Activated T-helper 2 cell treated with anti-CD3 and anti-CD28 coated beads, Interferon-gamma antibody, Interleukin-2, Interleukin-4, amounts not matched to agents 10 μg/mL and 5 μg/mL and 100 μg/mL, durations not matched to agents 14 hours and 24 hours and 36 hours (primary cell): ENCODE results near the gene RAB43. TPM values are rescaled to one million over a fixed set of nuclear protein-coding genes. Genes with fewer than 3 reads are reported as not detected.
"Not testable (repeated sequence)": the region's sequence is repeated elsewhere in the genome, so short reads cannot be mapped to it uniquely, and the experiment has no call there.

Source experiments
- DNase-seq: peaks from one replicate; pipeline ENCODE4 v3.0.0; 2021; ENCODE audit warnings: low spot score
- H3K27ac Mint-ChIP-seq: one replicate; pipeline ENCODE4 v1.8.0; 2021; ENCODE audit warnings: mixed read lengths
- H3K27me3 Mint-ChIP-seq: one replicate; pipeline ENCODE4 v1.8.0; 2021; ENCODE audit warnings: low read depth, mixed read lengths
- H3K36me3 Mint-ChIP-seq: one replicate; pipeline ENCODE4 v1.8.0; 2021; ENCODE audit warnings: low read depth, mixed read lengths
- H3K4me1 Mint-ChIP-seq: one replicate; pipeline ENCODE4 v1.8.0; 2021; ENCODE audit warnings: low read depth, mixed read lengths
- H3K4me3 Mint-ChIP-seq: one replicate; pipeline ENCODE4 v1.8.0; 2021; ENCODE audit warnings: low read depth, mild to moderate bottlenecking, moderate library complexity, mixed read lengths
- H3K9me3 Mint-ChIP-seq: one replicate; pipeline ENCODE4 v1.8.0; 2021; ENCODE audit warnings: mixed read lengths
- intact Hi-C: fragments of 100-400 bp; cut with micrococcal nuclease; formaldehyde crosslinking; loops from one replicate; pipeline ENCODE4 v1.15.1; 2023
- total RNA-seq: library from RNA; stranded (reverse); gene quantifications from 2 replicates; pipeline ENCODE4 v1.2.3, GENCODE V29; 2022

RAB43 gene
- 30.7 and 32.1 TPM in 2 replicates for total RNA-seq

DNA sequence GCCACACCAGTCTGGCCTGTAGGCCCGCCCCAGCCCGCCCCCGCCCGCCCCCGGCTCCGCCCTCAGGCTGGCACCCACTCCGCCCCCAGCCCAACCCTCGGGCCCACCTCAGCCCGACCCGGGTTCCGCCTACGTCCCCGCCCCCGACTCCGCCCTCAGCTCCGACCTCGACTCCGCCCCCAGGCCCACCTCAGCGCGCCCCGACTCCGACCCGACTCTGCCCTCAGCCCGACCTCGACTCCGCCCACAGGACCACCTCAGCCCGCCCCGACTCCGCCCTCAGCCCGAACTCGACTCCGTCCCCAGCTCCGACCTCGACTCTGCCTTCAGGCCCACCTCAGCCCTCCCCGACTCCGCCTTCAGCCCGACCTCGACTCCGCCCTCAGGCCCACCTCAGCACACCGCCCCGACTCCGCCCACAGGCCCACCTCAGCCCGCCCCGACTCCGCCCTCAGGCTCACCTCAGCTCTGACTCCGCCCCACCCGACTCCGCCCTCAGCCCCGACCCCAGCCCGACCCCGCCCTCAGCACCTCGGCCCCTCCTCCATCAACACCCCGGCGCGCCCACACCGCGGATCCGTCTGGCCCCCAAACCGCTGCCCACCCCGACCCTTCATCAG is at the start of gene RAB43:
RAB43 (minus strand) TSS at position 13 of the 620 bp plus-strand sequence. CDS start 315 bp downstream, outside the sequence.
- DNase-seq, result peak; percentile 80
- Mint-ChIP-seq H3K27ac (peak within 1 kb of the TSS; percentile 97), H3K9me3 (no peaks in the 10 kb centered on the region), H3K4me1 (peaks cover 43% of the 10 kb centered on the region), H3K4me3 (peak within 1 kb of the TSS; percentile 94), H3K36me3 (peaks cover 41% of the 10 kb centered on the region), H3K27me3 (no peaks in the 10 kb centered on the region)
- intact Hi-C loops, result loop anchor here (2.0 to 5.0 kb wide), 4 partner anchors 61 to 320 kb away; partner anchors contain the start of genes CNBP and IFT122

DNA sequence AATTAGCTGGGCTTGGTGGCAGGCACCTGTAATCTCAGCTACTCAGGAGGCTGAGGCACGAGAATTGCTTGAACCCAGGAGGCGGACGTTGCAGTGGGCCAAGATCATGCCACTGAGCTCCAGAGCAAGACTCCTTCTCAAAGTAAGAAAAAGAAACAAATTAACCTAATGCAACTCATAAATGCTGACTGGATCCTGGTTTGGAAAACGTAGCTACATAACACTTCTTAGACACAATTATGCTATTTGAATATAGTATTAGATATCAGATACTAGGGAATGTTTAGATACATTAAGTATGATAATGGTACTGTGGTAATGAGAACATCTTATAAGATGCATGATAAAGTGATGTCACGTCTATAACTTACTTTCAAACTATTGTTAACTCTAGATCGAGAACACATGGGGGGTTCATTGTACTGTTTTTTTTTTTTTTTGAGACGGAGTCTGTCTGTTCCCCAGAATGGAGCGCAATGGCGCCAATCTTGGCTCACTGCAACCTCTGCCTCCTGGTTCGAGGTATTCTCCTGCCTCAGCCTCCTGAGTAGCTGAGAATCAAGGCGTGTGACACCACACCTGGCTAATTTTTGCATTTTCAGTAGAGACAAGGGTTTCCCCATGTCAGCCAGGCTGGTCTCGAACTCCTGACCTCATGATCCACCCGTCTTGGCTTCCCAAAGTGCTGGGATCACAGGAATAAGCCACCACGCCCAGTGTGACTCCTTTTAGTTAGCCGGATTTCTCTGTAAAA is 45.2 kb upstream of the RAB43 start:
- intact Hi-C loops, result no loop called here
- Mint-ChIP-seq H3K27ac (no peak overlapping the region), H3K36me3 (peaks cover 67% of the 10 kb centered on the region), H3K4me1 (peaks cover 22% of the 10 kb centered on the region), H3K27me3 (no peaks in the 10 kb centered on the region), H3K9me3 (no peaks in the 10 kb centered on the region), H3K4me3 (no peak overlapping the region)
- no peak for DNase-seq

DNA sequence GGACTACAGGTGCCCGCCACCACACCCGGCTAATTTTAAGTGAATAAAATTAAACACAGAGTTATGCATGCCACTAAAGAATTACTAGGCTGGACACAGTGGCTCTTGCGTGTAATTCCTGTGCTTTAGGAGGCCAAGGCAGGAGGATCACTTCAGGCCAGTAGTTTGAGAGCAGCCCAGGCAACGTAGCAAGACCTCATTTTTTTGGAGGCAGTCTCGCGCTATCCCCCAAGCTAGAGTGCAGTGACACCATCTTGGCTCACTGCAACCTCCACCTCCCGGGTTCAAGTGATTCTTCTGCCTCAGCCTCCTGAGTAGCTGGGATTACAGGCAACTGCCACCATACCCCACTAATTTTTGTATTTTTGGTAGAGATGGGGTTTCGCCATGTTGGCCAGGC is 44.0 kb upstream of the RAB43 start:
- DNase-seq, H3K27ac Mint-ChIP-seq, H3K9me3 Mint-ChIP-seq, H3K4me3 Mint-ChIP-seq, intact Hi-C loops, H3K27me3 Mint-ChIP-seq: not testable (repeated sequence)
- Mint-ChIP-seq H3K4me1 (peaks cover 18% of the 10 kb centered on the region), H3K36me3 (peaks cover 56% of the 10 kb centered on the region)

DNA sequence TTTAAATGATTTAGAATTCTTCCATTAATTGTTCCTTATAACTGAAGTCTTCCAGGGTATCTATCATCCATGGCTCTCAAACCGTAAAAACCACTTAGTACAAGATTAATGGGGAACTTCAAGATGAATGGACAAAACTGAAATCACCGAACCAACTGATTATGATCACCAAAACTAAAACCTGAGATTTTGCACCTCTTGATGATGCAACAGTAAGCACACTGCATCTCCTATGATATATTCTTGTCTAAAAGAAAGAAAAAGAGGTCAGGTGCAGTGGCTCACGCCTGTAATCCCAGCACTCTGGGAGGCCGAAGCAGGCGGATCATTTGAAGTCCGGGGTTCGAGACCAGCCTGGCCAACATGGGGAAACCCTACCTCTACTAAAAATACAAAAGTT is 42.9 kb upstream of the RAB43 start:
- intact Hi-C loops, result no loop called here
- DNase-seq, result no peak
- peaks cover 48% of the 10 kb centered on the region for H3K36me3 Mint-ChIP-seq
- no peaks in the 10 kb centered on the region for H3K9me3 Mint-ChIP-seq
- H3K27ac Mint-ChIP-seq, result no peak overlapping the region
- H3K4me3 Mint-ChIP-seq, result no peak overlapping the region
- no peaks in the 10 kb centered on the region for H3K27me3 Mint-ChIP-seq
- H3K4me1 Mint-ChIP-seq, result peaks cover 22% of the 10 kb centered on the region

DNA sequence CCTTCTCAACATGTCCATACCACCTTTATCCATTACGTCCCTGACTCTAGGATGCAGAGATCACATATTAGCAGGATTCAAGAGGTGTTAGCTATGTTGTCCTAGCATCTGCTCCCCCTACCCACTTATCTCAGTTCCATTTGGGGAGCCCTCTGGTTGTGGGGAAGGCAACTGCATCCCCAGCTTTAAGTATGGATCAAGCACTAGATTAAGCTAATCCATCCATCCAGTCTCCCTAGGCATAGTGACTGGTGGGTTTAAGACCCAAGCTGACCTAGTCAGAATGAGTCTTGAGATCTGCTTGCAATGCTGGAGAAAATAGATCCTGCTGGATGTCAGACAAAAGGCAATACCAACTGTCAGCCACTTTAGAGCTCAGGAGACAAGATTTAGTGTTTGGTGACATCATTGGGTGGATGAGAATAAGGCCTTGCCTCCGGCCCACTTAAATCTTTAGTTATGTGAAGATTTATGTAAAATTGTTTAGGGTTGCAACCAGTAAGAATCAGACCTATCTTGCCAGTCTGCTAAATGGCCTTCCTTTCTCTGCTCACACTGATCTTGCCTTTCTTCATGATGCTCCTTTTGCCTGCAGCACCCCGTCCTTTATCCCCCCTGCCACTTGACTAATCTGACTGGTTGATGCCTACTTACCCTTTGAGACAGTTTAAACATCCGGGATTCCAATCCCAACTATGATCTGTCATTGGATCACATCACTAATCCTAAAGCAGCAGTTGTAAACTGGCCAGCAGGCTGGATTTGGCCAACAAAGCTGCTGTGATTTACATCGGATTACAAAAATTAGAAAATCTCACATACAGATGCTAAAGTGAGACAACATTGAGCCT is 41.4 kb upstream of the RAB43 start:
- H3K4me3 Mint-ChIP-seq, result peak overlapping the region; percentile 88
- H3K36me3 Mint-ChIP-seq, result peaks cover 51% of the 10 kb centered on the region
- peaks cover 29% of the 10 kb centered on the region for H3K4me1 Mint-ChIP-seq
- intact Hi-C loops, result loop anchor here (2.0 kb wide), 1 partner anchor 14 kb away; no protein-coding TSS in a partner anchor
- DNase-seq, result no peak
- H3K9me3 Mint-ChIP-seq, result no peaks in the 10 kb centered on the region
- H3K27me3 Mint-ChIP-seq, result no peaks in the 10 kb centered on the region
- H3K27ac Mint-ChIP-seq, result peak overlapping the region; percentile 98

DNA sequence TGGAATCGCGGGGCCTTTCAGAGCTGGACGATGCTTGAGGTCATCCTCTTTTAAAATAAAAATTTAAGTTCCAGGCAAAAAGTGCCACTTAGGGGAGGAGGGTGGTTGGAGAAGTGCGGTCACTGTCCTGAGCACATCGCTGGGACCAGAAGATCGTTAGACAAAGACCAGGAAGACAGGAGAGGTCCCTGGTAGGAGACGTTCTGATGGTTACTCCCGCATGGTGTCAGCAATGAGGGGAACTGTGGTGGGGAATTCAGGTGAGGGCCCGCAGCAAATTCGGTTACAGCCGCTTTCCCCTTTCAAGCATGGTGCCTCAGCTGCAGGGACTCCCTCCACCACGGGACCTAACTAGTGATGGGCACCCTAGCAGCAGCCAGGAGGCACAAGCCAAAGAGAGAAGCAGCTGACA is 40.3 kb upstream of the RAB43 start:
- Mint-ChIP-seq H3K4me3 (peak overlapping the region; percentile 88), H3K4me1 (peaks cover 27% of the 10 kb centered on the region), H3K9me3 (no peaks in the 10 kb centered on the region), H3K27me3 (no peaks in the 10 kb centered on the region), H3K36me3 (peaks cover 44% of the 10 kb centered on the region), H3K27ac (peak overlapping the region; percentile 98)
- intact Hi-C loops, result loop anchor here (1.0 to 2.0 kb wide), 6 partner anchors 15 to 109 kb away; partner anchors contain the start of genes CNBP and COPG1
- DNase-seq, result peak; percentile 20

DNA sequence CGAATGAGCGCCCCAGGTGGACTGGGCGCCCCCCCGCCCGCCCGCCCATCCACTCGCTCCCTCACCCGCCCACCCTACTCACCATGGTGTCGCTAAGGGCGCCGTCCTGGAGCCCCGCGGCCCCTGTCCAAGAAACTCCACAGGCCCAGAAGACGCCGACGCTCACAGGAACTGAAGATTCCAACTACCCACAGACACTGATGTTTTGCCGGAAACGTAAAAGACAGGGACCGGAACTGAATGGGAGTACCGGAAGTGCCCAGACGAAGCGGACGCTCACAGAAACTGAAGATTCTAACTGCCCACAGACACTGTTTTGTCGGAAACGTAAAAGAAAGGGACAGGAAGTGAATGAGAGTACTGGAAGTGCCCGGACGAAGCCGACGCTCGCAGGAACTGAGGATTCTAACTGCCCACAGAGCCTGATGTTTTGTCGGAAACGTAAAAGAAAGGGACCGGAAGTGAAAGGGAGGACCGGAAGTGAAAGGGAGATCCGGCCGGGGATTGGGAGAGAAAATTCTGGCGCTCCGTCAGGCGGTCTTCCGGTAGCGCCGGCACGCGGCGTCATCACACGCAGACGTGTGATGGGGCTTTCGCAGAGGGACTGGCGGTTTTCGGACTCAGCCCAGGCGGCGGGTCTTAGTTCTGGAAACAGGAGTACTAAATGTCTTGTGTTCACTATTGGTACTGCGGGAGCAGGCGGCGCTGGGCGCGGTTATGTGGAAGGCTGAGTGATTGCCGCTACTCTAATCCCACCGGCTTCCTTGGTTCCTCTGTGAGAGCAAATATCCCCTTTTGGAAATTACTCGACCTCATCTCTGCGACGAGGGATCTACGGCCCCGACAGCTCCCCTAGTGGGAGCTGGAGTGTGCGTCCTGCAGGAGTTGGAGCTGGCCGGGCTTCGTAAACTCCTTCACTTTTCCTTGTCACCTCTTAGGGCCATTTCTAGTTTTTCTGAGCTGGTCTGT is 39.6 kb upstream of the RAB43 start, which contains the start of gene ISY1:
ISY1 (minus strand) TSS at position 173 of the 969 bp plus-strand sequence; CDS start at position 85, 88 bp downstream.
- peak; percentile 89 for DNase-seq
- intact Hi-C loops, result loop anchor here (1.0 kb wide), 5 partner anchors 22 to 108 kb away; partner anchors contain the start of genes CNBP and COPG1
- Mint-ChIP-seq H3K36me3 (peaks cover 43% of the 10 kb centered on the region), H3K27me3 (no peaks in the 10 kb centered on the region), H3K4me1 (peaks cover 27% of the 10 kb centered on the region), H3K4me3 (peak within 1 kb of the TSS; percentile 88), H3K27ac (peak within 1 kb of the TSS; percentile 98), H3K9me3 (no peaks in the 10 kb centered on the region)

DNA sequence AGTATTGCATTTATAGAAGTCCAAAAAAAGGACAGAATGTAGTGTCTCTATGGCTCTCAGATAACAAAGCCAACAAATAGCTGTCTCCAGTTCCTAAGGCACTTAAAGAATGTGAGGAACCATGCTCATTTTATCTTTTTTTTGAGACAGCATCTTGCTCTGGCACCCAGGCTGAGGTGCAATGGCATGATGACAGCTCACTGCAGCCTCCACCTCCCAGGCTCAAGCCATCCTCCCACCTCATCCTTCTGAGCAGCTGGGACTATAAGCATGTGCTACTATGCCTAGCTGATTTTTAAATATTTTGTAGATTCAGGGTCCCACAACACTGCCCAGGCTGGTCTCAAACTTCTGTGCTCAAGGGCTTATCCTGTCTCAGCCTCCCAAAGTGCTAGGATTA is 23.2 kb upstream of the RAB43 start:
- intact Hi-C loops, result no loop called here
- no peaks in the 10 kb centered on the region for H3K9me3 Mint-ChIP-seq
- H3K27me3 Mint-ChIP-seq, result no peaks in the 10 kb centered on the region
- no peak overlapping the region for H3K27ac Mint-ChIP-seq
- H3K4me3 Mint-ChIP-seq, result no peak overlapping the region
- no peak for DNase-seq
- H3K36me3 Mint-ChIP-seq, result peaks cover 37% of the 10 kb centered on the region
- no peaks in the 10 kb centered on the region for H3K4me1 Mint-ChIP-seq

DNA sequence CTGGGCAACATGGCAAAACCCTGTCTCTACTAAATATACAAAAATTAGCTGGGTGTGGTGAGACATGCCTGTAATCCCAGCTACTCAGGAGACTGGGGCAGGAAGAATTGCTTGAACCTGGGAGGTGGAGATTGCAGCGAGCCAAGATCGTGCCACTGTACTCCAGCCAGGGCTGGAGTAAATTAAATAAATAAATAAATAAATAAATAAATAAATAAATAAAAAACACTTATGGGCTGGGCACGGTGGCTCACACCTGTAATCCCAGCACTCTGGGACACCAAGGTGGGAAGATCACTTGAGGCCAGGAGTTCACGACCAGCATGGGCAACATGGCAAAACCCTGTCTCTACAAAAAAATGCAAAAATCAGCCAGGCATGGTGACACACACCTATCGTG is 19.4 kb upstream of the RAB43 start:
- H3K9me3 Mint-ChIP-seq, H3K27ac Mint-ChIP-seq, H3K27me3 Mint-ChIP-seq, DNase-seq, H3K4me1 Mint-ChIP-seq, intact Hi-C loops, H3K4me3 Mint-ChIP-seq: not testable (repeated sequence)
- peaks cover 28% of the 10 kb centered on the region for H3K36me3 Mint-ChIP-seq

DNA sequence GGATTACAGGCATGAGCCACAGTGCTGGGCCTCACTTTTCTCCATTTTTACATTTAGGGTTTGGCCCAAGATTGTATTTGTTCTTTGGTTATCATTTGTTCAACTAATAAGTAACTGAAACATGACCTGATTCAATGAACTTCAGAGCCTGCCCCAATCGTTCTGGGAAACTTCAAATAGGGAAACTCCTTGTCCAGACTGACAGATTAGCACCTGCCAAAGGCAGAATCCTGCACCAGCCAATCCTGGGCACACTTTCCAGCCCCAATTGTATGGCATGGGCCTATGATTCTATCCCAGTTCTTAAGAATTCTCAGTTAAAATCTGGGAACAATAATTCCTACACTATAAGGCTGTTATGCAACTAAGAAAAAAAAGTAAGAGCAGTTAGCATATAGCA is 18.3 kb upstream of the RAB43 start:
- no peak overlapping the region for H3K27ac Mint-ChIP-seq
- H3K27me3 Mint-ChIP-seq, result no peaks in the 10 kb centered on the region
- intact Hi-C loops, result no loop called here
- H3K4me3 Mint-ChIP-seq, result no peak overlapping the region
- peaks cover 20% of the 10 kb centered on the region for H3K36me3 Mint-ChIP-seq
- no peak for DNase-seq
- H3K4me1 Mint-ChIP-seq, result no peaks in the 10 kb centered on the region
- H3K9me3 Mint-ChIP-seq, result no peaks in the 10 kb centered on the region

DNA sequence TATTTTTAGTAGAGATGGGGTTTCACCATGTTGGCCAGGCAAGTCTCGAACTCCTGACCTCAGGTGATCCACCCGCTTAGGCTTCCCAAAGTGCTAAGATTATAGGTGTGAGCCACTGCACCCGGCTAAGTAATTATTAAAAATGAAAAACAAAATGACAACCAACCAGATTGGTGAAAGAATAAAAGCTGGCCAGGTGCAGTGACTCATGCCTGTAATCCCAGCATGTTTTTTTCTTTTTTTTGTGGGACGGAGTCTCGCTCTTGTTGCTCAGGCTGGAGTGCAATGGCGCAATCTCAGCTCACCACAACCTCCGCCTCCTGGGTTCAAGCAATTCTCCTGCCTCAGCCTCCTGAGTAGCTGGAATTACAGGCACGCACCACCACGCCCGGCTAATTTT is 14.7 kb upstream of the RAB43 start:
- H3K9me3 Mint-ChIP-seq, intact Hi-C loops, H3K4me3 Mint-ChIP-seq, H3K4me1 Mint-ChIP-seq, H3K27me3 Mint-ChIP-seq, H3K27ac Mint-ChIP-seq, DNase-seq: not testable (repeated sequence)
- peaks cover 42% of the 10 kb centered on the region for H3K36me3 Mint-ChIP-seq
